HG02884 (cell line): Measurements from ENCODE around the gene CLDN10.
A peak's percentile ranks its signal among the peaks of the same experiment; 100 is the strongest.

Source experiments
- ATAC-seq: cut with Tn5 transposase; IDR thresholded peaks from one replicate; pipeline ENCODE4 v1.9.1; 2021; ENCODE audit warnings: mild to moderate bottlenecking, moderate library complexity; ENCODE audit not compliant: unreplicated experiment

CLDN10 gene

GRCh38 chr13:95593462-95593861 is 40.9 kb downstream of the CLDN10 start:
- ATAC-seq, result no peak

GRCh38 chr13:95596701-95597100 is 44.2 kb downstream of the CLDN10 start:
- no peak for ATAC-seq

GRCh38 chr13:95601216-95601615 is 48.7 kb downstream of the CLDN10 start:
- ATAC-seq, result no peak

GRCh38 chr13:95601906-95602305 is 49.4 kb downstream of the CLDN10 start:
- ATAC-seq, result no peak

GRCh38 chr13:95603887-95604555 is 51.5 kb downstream of the CLDN10 start:
- no peak for ATAC-seq

GRCh38 chr13:95604556-95604915 is 52.0 kb downstream of the CLDN10 start:
- ATAC-seq, result no peak

GRCh38 chr13:95605448-95606125 is 53.1 kb downstream of the CLDN10 start:
- no peak for ATAC-seq

- no peak for ATAC-seq
Measured at GRCh38 chr13:95607366-95607765, 54.8 kb downstream of the CLDN10 start.

- no peak for ATAC-seq
Measured at GRCh38 chr13:95608640-95609323, 56.3 kb downstream of the CLDN10 start.

- ATAC-seq, result no peak
Measured at GRCh38 chr13:95614641-95615245, 62.2 kb downstream of the CLDN10 start.

GRCh38 chr13:95615539-95615938 is 63.0 kb downstream of the CLDN10 start:
- ATAC-seq, result no peak

GRCh38 chr13:95620030-95620824 is 67.7 kb downstream of the CLDN10 start:
- no peak for ATAC-seq

- no peak for ATAC-seq
Measured at GRCh38 chr13:95620825-95621498, 68.4 kb downstream of the CLDN10 start.

GRCh38 chr13:95623141-95623540 is 70.6 kb downstream of the CLDN10 start:
- no peak for ATAC-seq

GRCh38 chr13:95624020-95624419 is 71.5 kb downstream of the CLDN10 start:
- ATAC-seq, result peak; percentile 62

- ATAC-seq, result no peak
Measured at GRCh38 chr13:95626768-95627167, 74.2 kb downstream of the CLDN10 start.

- ATAC-seq, result no peak
Measured at GRCh38 chr13:95627590-95627989, 75.1 kb downstream of the CLDN10 start.

GRCh38 chr13:95628488-95628887 is 76.0 kb downstream of the CLDN10 start:
- no peak for ATAC-seq

GRCh38 chr13:95629071-95629470 is 76.6 kb downstream of the CLDN10 start:
- ATAC-seq, result no peak
